HCT116 (cell line): ENCODE measurements around the gene GALT. TPM values are rescaled to one million over a fixed set of nuclear protein-coding genes. Genes with fewer than 3 reads are reported as not detected.

ENCODE experiments used
- ATAC-seq: fragments of 200-7000 bp; cut with Tn5 transposase; 2 replicates; pipeline ENCODE4 v1.9.1; 2020; ENCODE audit warnings: mild to moderate bottlenecking, moderate library complexity
- BruUV-seq: library from RNA; stranded (reverse); fragments of 400-500 nt; replicated peaks from 2 replicates; lab custom pipeline; 2021; lab: Mats Ljungman, UMichigan
- CTCF ChIA-PET: fragments of 300-600 bp; sonication (Branson Sonifier 250); formaldehyde crosslinking; loops from one replicate; lab custom pipeline; 2021; ENCODE audit warnings: antibody characterized with exemption; lab: Charles Lee
- POLR2A ChIA-PET: fragments of 300-600, 350-600 bp; sonication (Branson Sonifier 250); formaldehyde crosslinking; loops from one replicate; lab custom pipeline; 2021; ENCODE audit warnings: antibody characterized with exemption; lab: Charles Lee
- RAD21 ChIA-PET, 2 experiments: fragments of 300-600 bp; sonication (Branson Sonifier 250); formaldehyde crosslinking; loops; one replicate each; lab custom pipeline; 2023; ENCODE audit warnings: low total read pairs in 2 of 2; ENCODE audit not compliant: uncharacterized antibody in 2 of 2, unreplicated experiment in 2 of 2, low non-redundant PET in 1 of 2; lab: Charles Lee
- DNase-seq: peaks from one replicate; pipeline ENCODE4 v3.0.0-alpha.2; 2010; ENCODE audit warnings: low read depth, low spot score
- H2AFZ ChIP-seq: fragments of 200-600 bp; shearing (Covaris generic), sonication (generic); 2 replicates; pipeline ENCODE4 v1.6.1; 2017; ENCODE audit warnings: low read depth, mixed run types, mixed read lengths, antibody characterized with exemption, low read length; ENCODE audit not compliant: poor library complexity, severe bottlenecking
- H3K27ac ChIP-seq: 2 replicates; pipeline ENCODE4 v1.5.1; 2012; ENCODE audit warnings: low read depth, low read length
- H3K27me3 ChIP-seq: fragments of 200-600 bp; sonication (generic); 2 replicates; pipeline ENCODE4 v1.6.1; 2016; ENCODE audit warnings: mixed run types, low read length, mixed read lengths; ENCODE audit not compliant: insufficient read depth
- H3K36me3 ChIP-seq, 2 experiments: fragments of 200-500 bp in 1 of 2; fragments of 200-600 bp in 1 of 2; sonication (Bioruptor generic) in 1 of 2; sonication (generic) in 1 of 2; 2 replicates each; pipeline versions ENCODE4 v1.5.1 to v1.6.1; 2014 to 2016; ENCODE audit warnings: low read length in 2 of 2, inconsistent platforms in 1 of 2, mixed read lengths in 1 of 2, mixed run types in 1 of 2; ENCODE audit not compliant: insufficient read depth in 2 of 2, control insufficient read depth in 1 of 2
- H3K4me1 ChIP-seq, 2 experiments: fragments of 200-600 bp in 1 of 2; sonication (generic) in 1 of 2; 2 replicates each; pipeline versions ENCODE4 v1.5.1 to v1.6.1; 2012 to 2017; ENCODE audit warnings: low read length in 2 of 2, inconsistent platforms in 1 of 2, mild to moderate bottlenecking in 1 of 2, mixed read lengths in 1 of 2, mixed run types in 1 of 2, moderate library complexity in 1 of 2; ENCODE audit not compliant: insufficient read depth in 2 of 2, control insufficient read depth in 1 of 2
- H3K4me2 ChIP-seq: fragments of 200-600 bp; sonication (generic); 2 replicates; pipeline ENCODE4 v1.6.1; 2017; ENCODE audit warnings: mixed run types, low read length, mixed read lengths
- H3K4me3 ChIP-seq, 2 experiments: fragments of 200-600 bp in 1 of 2; sonication (generic) in 1 of 2; replicated peaks in 1 of 2; 2 replicates each; pipeline ENCODE4 v1.5.1; 2011 to 2016; ENCODE audit warnings: low read length in 2 of 2, control low read depth in 1 of 2, low read depth in 1 of 2, mild to moderate bottlenecking in 1 of 2, mixed read lengths in 1 of 2, mixed run types in 1 of 2
- H3K79me2 ChIP-seq: fragments of 200-600 bp; sonication (generic); 2 replicates; pipeline ENCODE4 v1.6.1; 2017; ENCODE audit warnings: mild to moderate bottlenecking, mixed run types, low read length, moderate library complexity, mixed read lengths; ENCODE audit not compliant: insufficient read depth
- H3K9ac ChIP-seq: fragments of 200-600 bp; sonication (generic); 2 replicates; pipeline ENCODE4 v1.6.1; 2016; ENCODE audit warnings: low read length, mixed read lengths
- H3K9me2 ChIP-seq: fragments of 200-600 bp; sonication (generic), shearing (Covaris generic); 2 replicates; pipeline ENCODE4 v1.6.1; 2017; ENCODE audit warnings: mixed run types, mild to moderate bottlenecking, moderate library complexity; ENCODE audit not compliant: insufficient read depth
- H3K9me3 ChIP-seq, 2 experiments: fragments of 200-500 bp in 1 of 2; fragments of 200-600 bp in 1 of 2; sonication (Bioruptor generic) in 1 of 2; sonication (generic) in 1 of 2; 2 replicates each; pipeline ENCODE4 v1.6.1; 2014 to 2017; ENCODE audit warnings: low read length in 2 of 2, mixed read lengths in 2 of 2, inconsistent platforms in 1 of 2, low read depth in 1 of 2, mild to moderate bottlenecking in 1 of 2, mixed run types in 1 of 2, moderate library complexity in 1 of 2; ENCODE audit not compliant: control insufficient read depth in 1 of 2, insufficient read depth in 1 of 2
- H4K20me1 ChIP-seq: fragments of 200-600 bp; sonication (generic), shearing (Covaris generic); 2 replicates; pipeline ENCODE4 v1.6.1; 2017; ENCODE audit warnings: mixed run types, mild to moderate bottlenecking, moderate library complexity; ENCODE audit not compliant: insufficient read depth
- CBX3 ChIP-seq: IDR thresholded peaks from 2 replicates; pipeline ENCODE4 v1.6.1; 2012; ENCODE audit warnings: low read depth
- CEBPB ChIP-seq: IDR thresholded peaks from 2 replicates; pipeline ENCODE4 v1.6.1; 2012; ENCODE audit warnings: low read depth
- EGR1 ChIP-seq: IDR thresholded peaks from 2 replicates; pipeline ENCODE4 v1.6.1; 2012; ENCODE audit warnings: low read depth
- JUND ChIP-seq: IDR thresholded peaks from 2 replicates; pipeline ENCODE4 v1.6.1; 2012
- POLR2AphosphoS5 ChIP-seq: IDR thresholded peaks from 2 replicates; pipeline ENCODE4 v1.6.1; 2011; ENCODE audit warnings: mild to moderate bottlenecking, low read depth, low read length, moderate library complexity
- RAD21 ChIP-seq: IDR thresholded peaks from 2 replicates; pipeline ENCODE4 v1.6.1; 2012; ENCODE audit warnings: low read depth, mild to moderate bottlenecking
- SIN3A ChIP-seq: IDR thresholded peaks from 2 replicates; pipeline ENCODE4 v1.6.1; 2012; ENCODE audit warnings: low read depth
- intact Hi-C: fragments of 100-400 bp; cut with micrococcal nuclease; formaldehyde crosslinking; loops from 2 replicates; pipeline ENCODE4 v1.10.0; 2022
- total RNA-seq: library from RNA; stranded (reverse); gene quantifications from one replicate; pipeline ENCODE4 v1.2.1, GENCODE V29; 2021; ENCODE audit not compliant: unreplicated experiment
- TF ChIP-seq, protein P1 (sequence below): IDR thresholded peaks from 2 replicates; pipeline ENCODE4 v1.6.1; 2012; ENCODE audit warnings: low read depth
- TF ChIP-seq, protein P2 (sequence below): IDR thresholded peaks from 2 replicates; pipeline ENCODE4 v1.6.1; 2011; ENCODE audit warnings: mild to moderate bottlenecking, low read length, moderate library complexity; ENCODE audit not compliant: insufficient replicate concordance; ENCODE audit errors: extremely low read depth

GALT gene
- total RNA-seq, 1 experiment from 2014 or later = 28.2 TPM

DNA sequence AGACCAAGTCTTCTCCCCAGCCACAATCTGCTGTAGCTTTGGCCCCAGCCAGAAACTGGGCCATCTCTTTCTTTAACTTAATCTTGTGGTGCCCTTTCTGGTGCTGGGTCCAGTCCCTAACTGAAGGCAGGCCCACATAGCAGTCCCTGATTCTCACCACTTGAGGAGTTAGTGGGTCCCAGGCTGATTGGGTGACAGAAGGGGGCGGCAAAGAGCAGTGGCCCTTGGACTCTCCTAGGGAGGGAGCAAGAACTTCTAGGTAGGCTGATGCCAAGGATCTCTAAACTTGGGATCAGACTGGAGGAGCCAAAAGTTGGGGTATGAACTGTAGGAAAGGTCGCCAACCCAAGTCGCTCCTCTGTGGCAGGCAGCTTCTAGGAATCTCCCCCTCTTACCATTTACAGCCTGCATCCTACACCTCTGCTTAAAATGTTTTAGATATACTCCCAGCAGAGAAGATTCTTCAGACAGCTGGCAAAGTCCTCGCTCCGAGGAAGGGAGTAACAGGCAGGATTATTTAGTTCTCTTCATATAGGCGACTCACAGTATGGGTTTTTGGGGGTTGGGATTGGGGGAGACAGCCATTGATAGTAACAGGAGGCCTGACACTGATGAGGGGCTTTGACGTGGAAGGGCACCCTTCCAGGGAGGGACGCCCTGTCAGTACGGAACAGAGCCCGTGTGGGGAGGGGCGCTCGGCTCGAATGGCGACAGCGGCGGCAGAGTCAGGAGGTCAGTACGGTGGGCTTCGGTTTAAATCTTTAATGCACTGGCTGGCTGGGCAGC lies 18.0 kb downstream of the GALT start (continued):
- TF ChIP-seq, protein P1, sequence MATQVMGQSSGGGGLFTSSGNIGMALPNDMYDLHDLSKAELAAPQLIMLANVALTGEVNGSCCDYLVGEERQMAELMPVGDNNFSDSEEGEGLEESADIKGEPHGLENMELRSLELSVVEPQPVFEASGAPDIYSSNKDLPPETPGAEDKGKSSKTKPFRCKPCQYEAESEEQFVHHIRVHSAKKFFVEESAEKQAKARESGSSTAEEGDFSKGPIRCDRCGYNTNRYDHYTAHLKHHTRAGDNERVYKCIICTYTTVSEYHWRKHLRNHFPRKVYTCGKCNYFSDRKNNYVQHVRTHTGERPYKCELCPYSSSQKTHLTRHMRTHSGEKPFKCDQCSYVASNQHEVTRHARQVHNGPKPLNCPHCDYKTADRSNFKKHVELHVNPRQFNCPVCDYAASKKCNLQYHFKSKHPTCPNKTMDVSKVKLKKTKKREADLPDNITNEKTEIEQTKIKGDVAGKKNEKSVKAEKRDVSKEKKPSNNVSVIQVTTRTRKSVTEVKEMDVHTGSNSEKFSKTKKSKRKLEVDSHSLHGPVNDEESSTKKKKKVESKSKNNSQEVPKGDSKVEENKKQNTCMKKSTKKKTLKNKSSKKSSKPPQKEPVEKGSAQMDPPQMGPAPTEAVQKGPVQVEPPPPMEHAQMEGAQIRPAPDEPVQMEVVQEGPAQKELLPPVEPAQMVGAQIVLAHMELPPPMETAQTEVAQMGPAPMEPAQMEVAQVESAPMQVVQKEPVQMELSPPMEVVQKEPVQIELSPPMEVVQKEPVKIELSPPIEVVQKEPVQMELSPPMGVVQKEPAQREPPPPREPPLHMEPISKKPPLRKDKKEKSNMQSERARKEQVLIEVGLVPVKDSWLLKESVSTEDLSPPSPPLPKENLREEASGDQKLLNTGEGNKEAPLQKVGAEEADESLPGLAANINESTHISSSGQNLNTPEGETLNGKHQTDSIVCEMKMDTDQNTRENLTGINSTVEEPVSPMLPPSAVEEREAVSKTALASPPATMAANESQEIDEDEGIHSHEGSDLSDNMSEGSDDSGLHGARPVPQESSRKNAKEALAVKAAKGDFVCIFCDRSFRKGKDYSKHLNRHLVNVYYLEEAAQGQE = no peak
- no peak for TF ChIP-seq EGR1
- TF ChIP-seq, protein P2, sequence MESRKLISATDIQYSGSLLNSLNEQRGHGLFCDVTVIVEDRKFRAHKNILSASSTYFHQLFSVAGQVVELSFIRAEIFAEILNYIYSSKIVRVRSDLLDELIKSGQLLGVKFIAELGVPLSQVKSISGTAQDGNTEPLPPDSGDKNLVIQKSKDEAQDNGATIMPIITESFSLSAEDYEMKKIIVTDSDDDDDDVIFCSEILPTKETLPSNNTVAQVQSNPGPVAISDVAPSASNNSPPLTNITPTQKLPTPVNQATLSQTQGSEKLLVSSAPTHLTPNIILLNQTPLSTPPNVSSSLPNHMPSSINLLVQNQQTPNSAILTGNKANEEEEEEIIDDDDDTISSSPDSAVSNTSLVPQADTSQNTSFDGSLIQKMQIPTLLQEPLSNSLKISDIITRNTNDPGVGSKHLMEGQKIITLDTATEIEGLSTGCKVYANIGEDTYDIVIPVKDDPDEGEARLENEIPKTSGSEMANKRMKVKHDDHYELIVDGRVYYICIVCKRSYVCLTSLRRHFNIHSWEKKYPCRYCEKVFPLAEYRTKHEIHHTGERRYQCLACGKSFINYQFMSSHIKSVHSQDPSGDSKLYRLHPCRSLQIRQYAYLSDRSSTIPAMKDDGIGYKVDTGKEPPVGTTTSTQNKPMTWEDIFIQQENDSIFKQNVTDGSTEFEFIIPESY = no peak
- TF ChIP-seq JUND = no peak
- TF ChIP-seq RAD21 = no peak; the same call in 1 of the 2 replicates
- no peak for TF ChIP-seq CEBPB
- no peak for TF ChIP-seq SIN3A

DNA sequence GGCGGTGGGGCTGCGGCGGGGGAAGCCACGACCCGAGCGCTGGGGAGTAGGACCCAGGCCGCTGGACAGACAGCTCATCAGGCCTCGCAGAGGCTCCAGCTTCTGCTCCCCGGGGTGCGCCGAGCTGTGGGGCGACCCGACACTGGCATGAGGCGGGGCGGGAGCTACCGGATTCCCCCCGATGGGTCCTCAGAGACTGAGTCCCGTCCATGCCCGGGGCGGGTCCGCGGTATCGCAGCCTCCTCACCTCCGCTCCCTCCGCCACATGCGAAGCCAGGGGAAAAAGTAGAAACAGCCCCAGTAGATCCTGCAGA lies 18.5 kb downstream of the GALT start:
- ATAC-seq (peak; percentile 19), DNase-seq (no peak)
- intact Hi-C loops = loop anchor here (2.0 kb wide), 1 partner anchor 52 kb away; the partner anchor contains the start of gene RPP25L
- peaks cover 12% of the 10 kb centered on the region; the same call in 1 of the 2 replicates for H3K79me2 ChIP-seq
- peak overlapping the region; percentile 48 to 91 for H3K4me3 ChIP-seq
- BruUV-seq = no TSS peak
- ChIA-PET RAD21 (no interaction called here), POLR2A (interaction anchor here (0.6 to 1.7 kb wide), 6 partner anchors 13 to 880 kb away, joined by 3 to 14 read pairs (median 6); partner anchors contain the start of genes ATOSB, GALT, IL11RA and SIGMAR1), CTCF (interaction anchor here (0.7 to 2.3 kb wide), 10 partner anchors 8 to 429 kb away, joined by 3 to 12 read pairs (median 4); partner anchors contain the start of gene GALT)
- TF ChIP-seq POLR2AphosphoS5 = peak; percentile 49; the same call in 1 of the 2 replicates
- TF ChIP-seq CBX3 = no peak
- H3K27ac ChIP-seq = peak overlapping the region; percentile 36
- H3K4me2 ChIP-seq = peak overlapping the region; percentile 98
- H3K27me3 ChIP-seq = no peaks in the 10 kb centered on the region
- no peaks in the 10 kb centered on the region for H4K20me1 ChIP-seq
- peak overlapping the region; percentile 63 for H3K9ac ChIP-seq
- peaks cover 10 to 28% of the 10 kb centered on the region in 2 experiments for H3K4me1 ChIP-seq
- no peaks in the 10 kb centered on the region for H3K9me2 ChIP-seq
- no peaks in the 10 kb centered on the region for H3K36me3 ChIP-seq
- H2AFZ ChIP-seq = no peak overlapping the region
- H3K9me3 ChIP-seq = no peaks in the 10 kb centered on the region
